Measurements from ENCODE around the gene HMGCS1. TPM values are rescaled to one million over a fixed set of nuclear protein-coding genes. Genes with fewer than 3 reads are reported as not detected.

HMGCS1 gene
- total RNA-seq, 2 experiments from 2014 or later: 105 TPM

Other genes starting within 250 kb of the HMGCS1 start
- gene ZNF131, start 192.5 kb downstream of the HMGCS1 start, total RNA-seq: 10 to 100 TPM; 25.0 to 29.6 TPM
- gene NIM1K, start 121.2 kb downstream of the HMGCS1 start, total RNA-seq: under 1 TPM; 0.54 to 0.57 TPM
- gene CCL28, start 99.0 kb upstream of the HMGCS1 start, total RNA-seq: 1 to 10 TPM; 5.4 TPM
- 10 to 100 TPM; 20.7 to 23.5 TPM for gene TMEM267, start 170.5 kb upstream of the HMGCS1 start, total RNA-seq
- 10 to 100 TPM; 14.7 to 16.3 TPM for gene C5orf34, start 201.7 kb upstream of the HMGCS1 start, total RNA-seq
- 10 to 100 TPM; 41.7 to 42.9 TPM for gene PAIP1, start 243.7 kb upstream of the HMGCS1 start, total RNA-seq

Measured in activated naive CD4-positive, alpha-beta T cell treated with anti-CD3 and anti-CD28 coated beads for 36 hours (primary cell).